ENCODE data around the gene CPNE4.

The CPNE4 gene

DNA sequence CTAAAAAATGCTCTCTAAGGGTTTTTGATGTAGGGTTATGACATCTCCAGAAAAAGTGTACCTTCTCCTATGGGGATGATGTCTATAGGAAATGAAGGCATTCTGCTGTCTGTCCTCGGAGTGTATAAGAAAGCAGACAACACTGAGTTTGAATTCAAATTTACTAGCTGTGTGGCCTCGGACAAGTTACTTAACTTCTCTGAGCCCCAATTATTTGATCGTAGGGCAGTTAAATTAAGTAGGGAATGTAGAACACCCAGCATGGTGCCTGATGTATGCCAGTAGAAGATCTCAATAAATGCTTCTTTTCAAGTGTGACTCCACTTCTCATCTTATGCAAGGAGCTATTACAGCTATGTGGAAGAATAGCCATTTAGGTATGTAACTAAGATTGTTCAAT, 184.6 kb downstream of the CPNE4 start:
- DNase-seq (ENCODE audit: low read depth, low spot score) = no peak
- no peak overlapping the region for H3K4me3 ChIP-seq (ENCODE audit: low read depth, low read length)
- in situ Hi-C loops (cut with HindIII; ENCODE audit: low sequenced_read_pairs) = no loop called here
- TF ChIP-seq, protein P1, sequence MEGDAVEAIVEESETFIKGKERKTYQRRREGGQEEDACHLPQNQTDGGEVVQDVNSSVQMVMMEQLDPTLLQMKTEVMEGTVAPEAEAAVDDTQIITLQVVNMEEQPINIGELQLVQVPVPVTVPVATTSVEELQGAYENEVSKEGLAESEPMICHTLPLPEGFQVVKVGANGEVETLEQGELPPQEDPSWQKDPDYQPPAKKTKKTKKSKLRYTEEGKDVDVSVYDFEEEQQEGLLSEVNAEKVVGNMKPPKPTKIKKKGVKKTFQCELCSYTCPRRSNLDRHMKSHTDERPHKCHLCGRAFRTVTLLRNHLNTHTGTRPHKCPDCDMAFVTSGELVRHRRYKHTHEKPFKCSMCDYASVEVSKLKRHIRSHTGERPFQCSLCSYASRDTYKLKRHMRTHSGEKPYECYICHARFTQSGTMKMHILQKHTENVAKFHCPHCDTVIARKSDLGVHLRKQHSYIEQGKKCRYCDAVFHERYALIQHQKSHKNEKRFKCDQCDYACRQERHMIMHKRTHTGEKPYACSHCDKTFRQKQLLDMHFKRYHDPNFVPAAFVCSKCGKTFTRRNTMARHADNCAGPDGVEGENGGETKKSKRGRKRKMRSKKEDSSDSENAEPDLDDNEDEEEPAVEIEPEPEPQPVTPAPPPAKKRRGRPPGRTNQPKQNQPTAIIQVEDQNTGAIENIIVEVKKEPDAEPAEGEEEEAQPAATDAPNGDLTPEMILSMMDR (IDR thresholded peaks at IDR 0.05; ENCODE audit: low read depth, low read length) = no peak

DNA sequence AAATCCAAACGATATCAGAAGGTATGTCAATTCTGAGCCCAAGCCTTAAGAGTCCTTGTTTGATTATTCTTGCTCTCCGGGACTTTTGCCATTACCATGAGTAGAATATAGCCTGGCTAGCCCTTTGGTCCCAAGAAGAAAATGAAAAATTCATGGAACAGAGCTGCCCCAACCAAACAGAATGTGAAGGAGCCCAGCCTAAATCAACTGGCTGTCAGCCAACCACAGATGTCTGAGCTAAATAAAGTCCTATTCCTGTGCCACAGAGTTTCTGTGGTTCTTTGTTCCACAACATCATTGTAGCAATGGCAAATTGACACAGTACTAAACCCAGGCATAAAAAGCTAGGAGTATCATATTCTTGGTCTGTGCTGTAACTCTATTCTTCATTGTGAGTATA, 185.2 kb downstream of the CPNE4 start:
- in situ Hi-C loops (cut with HindIII; ENCODE audit: low sequenced_read_pairs) = no loop called here
- DNase-seq (ENCODE audit: low read depth, low spot score) = no peak
- no peak overlapping the region for H3K4me3 ChIP-seq (ENCODE audit: low read depth, low read length)
- TF ChIP-seq, protein P1 (IDR thresholded peaks at IDR 0.05; ENCODE audit: low read depth, low read length) = no peak

DNA sequence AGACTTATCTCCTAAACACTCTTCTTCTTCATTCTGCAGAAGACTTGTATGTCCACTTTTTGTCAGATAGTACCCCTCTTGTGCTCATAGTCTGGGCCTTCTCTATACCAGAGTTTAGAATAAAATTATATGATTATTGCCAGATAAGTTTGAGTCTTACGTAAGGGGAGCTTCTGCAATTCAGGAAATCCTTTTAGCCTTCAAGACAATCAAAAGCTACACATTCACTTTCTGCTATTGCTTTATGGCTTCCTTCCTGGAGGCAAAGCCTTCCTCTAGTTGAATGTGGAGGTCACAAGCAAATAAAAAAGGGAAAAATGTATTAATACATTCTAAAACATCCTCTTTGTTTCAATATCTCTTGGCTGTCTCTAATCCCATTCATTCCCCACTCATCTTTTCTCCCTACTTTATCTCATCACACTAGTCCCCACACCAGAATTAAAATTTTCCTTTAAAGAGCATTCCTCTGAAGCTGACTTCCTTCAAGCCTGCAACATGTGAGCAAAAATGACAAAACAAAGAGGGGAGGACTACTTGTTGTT, 186.8 kb downstream of the CPNE4 start:
- in situ Hi-C loops (cut with HindIII; ENCODE audit: low sequenced_read_pairs) = no loop called here
- TF ChIP-seq, protein P1 (IDR thresholded peaks at IDR 0.05; ENCODE audit: low read depth, low read length) = no peak
- H3K4me3 ChIP-seq (ENCODE audit: low read depth, low read length) = no peak overlapping the region
- DNase-seq (ENCODE audit: low read depth, low spot score) = no peak

DNA sequence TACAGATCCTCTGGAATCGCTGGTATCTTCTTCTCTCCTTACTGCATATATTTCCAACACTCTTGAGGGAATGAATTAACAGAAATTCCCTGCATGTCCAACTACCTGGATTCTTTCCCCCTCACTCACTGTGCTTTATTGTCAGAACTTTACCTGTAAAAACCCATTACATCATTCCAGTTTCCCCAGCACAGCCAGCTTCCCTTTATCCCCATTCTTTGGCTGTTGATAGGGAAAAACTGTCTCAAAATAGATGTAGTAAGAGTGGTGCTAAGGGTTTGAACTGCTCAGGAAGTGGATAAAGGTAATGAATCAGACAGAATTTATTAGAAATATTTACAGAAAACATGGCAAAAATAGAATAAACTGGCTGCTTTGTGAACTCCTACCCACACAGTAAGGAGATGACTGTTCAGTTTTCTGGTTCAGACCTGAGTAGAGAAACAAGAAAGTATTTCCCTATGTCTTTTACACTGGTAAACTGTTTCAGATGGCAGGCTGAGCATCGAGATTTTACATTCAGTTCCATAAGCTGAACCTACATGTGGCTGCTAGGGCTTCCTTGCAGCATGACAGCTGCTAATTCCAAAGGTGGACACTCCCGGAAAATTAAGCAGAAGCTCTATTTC, 188.4 kb downstream of the CPNE4 start:
- in situ Hi-C loops (cut with HindIII; ENCODE audit: low sequenced_read_pairs) = no loop called here
- TF ChIP-seq, protein P1 (IDR thresholded peaks at IDR 0.05; ENCODE audit: low read depth, low read length) = no peak
- DNase-seq (ENCODE audit: low read depth, low spot score) = no peak
- H3K4me3 ChIP-seq (ENCODE audit: low read depth, low read length) = no peak overlapping the region

DNA sequence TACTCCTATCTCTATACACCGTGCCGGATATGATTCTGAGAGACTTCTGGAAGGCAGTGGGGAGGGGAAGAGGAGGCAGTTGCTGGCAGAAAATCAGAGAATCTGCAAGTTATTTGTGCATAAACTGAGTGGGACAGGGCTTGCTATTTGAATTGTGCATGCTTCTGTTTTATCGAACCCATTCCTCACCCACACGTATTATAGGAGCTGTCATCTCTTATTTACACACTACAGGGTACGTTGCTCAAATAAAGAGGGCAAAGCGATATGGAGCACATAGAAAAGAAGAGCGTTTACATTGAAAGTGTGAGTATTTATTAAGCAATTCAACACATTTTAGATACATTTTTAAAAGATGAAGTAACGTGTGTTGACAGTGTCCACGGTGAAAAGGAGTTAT, 191.6 kb downstream of the CPNE4 start:
- no peak overlapping the region for H3K4me3 ChIP-seq (ENCODE audit: low read depth, low read length)
- in situ Hi-C loops (cut with HindIII; ENCODE audit: low sequenced_read_pairs) = no loop called here
- DNase-seq (ENCODE audit: low read depth, low spot score) = no peak
- TF ChIP-seq, protein P1 (IDR thresholded peaks at IDR 0.05; ENCODE audit: low read depth, low read length) = no peak

DNA sequence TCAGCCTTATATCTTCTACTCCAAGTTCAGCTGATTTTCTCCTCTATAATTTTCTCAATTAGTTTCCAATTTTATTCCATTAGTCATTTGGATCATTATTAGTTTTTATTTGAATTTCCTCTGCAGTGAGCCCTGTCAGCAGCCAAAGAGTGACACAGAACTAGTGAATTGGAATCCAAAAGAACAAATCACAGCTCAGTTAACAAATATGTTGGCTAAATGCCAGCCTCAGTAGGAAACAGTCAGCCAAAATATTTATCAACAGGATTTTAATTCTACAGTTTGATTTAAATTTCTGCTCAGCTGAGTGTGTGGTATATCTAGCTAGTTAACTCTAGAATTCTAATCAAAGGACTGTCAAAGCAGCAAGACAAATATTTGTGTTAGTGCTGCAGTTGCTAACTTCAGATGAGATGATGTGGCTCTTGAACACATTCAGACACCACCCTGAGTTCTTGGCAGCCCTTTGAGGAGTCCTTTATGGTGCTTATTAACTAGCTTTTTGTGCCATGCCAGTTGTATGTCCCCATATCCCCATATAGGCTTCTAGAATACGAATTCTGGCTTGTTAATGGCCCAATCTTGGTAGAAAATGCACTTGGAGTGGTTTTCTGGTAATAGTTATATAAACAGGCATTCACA, 194.5 kb downstream of the CPNE4 start:
- TF ChIP-seq, protein P1 (IDR thresholded peaks at IDR 0.05; ENCODE audit: low read depth, low read length) = no peak
- peak; percentile 41 for DNase-seq (ENCODE audit: low read depth, low spot score)
- in situ Hi-C loops (cut with HindIII; ENCODE audit: low sequenced_read_pairs) = no loop called here
- no peak overlapping the region for H3K4me3 ChIP-seq (ENCODE audit: low read depth, low read length)

All from astrocyte of the spinal cord (primary cell).